K562 (cell line): ENCODE measurements around the gene MPHOSPH9.

Source experiments
- CBX8 ChIP-seq: fragments of 200-600 bp; sonication (generic); IDR thresholded peaks from 2 replicates; pipeline ENCODE4 v1.6.1; 2012; ENCODE audit warnings: borderline replicate concordance, mixed run types, low read depth, mild to moderate bottlenecking, moderate library complexity, mixed read lengths, low read length, control low read depth, inconsistent platforms; ENCODE audit not compliant: poor library complexity, severe bottlenecking; ENCODE audit errors: extremely low read depth
- HNRNPH1 ChIP-seq: fragments of 200-400 bp; formaldehyde crosslinking; optimal IDR thresholded peaks from 2 replicates; pipeline ENCODE3; 2017; ENCODE audit warnings: low read depth, mild to moderate bottlenecking, low read length, moderate library complexity
- NR2C2 ChIP-seq, 2 experiments: fragments of 200-800 bp in 1 of 2; sonication (Bioruptor generic) in 1 of 2; sonication (generic) in 1 of 2; formaldehyde crosslinking in 1 of 2; IDR thresholded peaks; 2 replicates each; pipeline versions ENCODE4 v1.6.1 to v1.8.0; 2016 to 2022; ENCODE audit warnings: mild to moderate bottlenecking in 1 of 2, missing compliant biosample characterization in 1 of 2, missing genetic modification characterization in 1 of 2, missing genetic modification reagents in 1 of 2
- RUNX1 ChIP-seq: sonication (generic); IDR thresholded peaks from 2 replicates; pipeline ENCODE4 v1.6.1; 2016; ENCODE audit warnings: antibody characterized with exemption, low read depth
- TF ChIP-seq, protein P1 (sequence below): fragments of 450-650 bp; formaldehyde crosslinking; IDR thresholded peaks from 2 replicates; pipeline ENCODE4 v1.4.0; 2022; ENCODE audit warnings: missing genetic modification characterization

DNA sequence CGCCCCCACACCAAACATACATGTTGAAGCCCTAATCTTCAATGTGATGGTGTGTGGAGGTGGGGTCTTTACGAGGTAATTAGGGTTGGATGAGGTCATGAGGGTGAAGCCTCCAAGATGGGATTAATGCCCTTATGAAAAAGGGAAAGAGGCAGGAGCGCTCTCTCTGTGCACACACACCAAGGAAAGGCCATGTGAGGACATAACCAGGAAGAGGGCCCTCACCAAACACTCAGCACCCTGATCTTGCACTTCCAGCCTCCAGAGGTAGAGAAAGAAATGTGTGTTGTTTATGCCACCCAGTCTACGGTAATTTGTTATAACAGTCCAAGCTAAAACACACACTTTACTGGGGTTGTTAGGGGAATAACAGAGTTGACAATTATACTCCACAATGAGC lies 67.4 kb downstream of the MPHOSPH9 start:
- TF ChIP-seq, protein P1, sequence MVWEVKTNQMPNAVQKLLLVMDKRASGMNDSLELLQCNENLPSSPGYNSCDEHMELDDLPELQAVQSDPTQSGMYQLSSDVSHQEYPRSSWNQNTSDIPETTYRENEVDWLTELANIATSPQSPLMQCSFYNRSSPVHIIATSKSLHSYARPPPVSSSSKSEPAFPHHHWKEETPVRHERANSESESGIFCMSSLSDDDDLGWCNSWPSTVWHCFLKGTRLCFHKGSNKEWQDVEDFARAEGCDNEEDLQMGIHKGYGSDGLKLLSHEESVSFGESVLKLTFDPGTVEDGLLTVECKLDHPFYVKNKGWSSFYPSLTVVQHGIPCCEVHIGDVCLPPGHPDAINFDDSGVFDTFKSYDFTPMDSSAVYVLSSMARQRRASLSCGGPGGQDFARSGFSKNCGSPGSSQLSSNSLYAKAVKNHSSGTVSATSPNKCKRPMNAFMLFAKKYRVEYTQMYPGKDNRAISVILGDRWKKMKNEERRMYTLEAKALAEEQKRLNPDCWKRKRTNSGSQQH (CRISPR knock-in tag): no peak
- TF ChIP-seq RUNX1 (no peak), HNRNPH1 (no peak), CBX8 (no peak), NR2C2 (CRISPR knock-in tag; IDR thresholded peaks at IDR 0.05) (no peak), NR2C2 (tag; IDR thresholded peaks at IDR 0.05) (no peak)
